ENCODE measurements around the gene GALNT13.

DNA sequence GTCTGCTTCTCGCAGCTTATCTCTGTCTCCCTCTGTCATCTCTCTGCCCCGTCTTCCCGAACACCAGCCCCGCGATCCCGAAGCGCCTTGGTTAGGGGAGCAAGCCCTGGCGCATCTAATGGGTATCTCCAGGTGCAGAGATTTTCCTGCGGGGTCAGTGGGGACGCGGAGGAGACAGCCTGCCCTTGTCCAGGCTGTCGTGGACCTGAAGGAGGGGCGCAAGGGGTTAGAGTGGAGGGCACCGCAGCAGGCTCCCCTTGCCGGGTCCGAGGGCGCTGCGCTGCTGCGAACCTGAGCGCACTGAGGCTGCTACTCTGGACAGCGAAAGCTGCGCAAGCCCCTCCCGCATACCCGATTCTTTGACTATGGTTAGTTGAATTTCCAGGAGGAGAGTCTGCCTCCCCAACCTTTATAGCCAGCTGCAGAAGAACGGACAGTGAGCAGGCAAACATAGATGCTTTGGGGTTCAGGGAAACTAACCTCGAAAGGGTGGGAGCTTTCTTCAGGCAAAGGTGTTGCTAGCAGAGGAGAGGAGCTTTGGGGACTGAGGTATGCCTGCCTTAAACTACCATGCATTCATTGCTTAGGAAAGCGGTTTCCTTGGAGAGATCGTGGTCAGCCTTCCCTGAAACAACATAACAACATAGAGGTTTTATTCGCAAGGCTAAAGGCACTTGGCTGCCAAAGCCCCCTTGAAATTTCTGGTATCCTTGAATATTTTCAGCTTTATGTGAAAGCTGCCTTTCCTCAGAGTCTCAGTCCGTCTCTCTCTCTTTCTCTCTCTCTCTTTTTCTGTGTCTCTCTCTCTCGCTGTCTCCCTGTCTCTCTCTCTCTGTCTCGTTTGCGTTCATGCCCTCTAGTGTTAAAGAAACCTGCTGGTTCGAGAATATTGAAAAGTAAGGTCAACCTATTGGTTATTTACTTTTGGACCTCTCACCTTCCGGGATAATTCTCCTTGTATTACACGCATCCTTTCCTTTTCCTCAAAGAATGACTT lies 1.6 kb downstream of the GALNT13 start:
- TF ChIP-seq, protein P1, sequence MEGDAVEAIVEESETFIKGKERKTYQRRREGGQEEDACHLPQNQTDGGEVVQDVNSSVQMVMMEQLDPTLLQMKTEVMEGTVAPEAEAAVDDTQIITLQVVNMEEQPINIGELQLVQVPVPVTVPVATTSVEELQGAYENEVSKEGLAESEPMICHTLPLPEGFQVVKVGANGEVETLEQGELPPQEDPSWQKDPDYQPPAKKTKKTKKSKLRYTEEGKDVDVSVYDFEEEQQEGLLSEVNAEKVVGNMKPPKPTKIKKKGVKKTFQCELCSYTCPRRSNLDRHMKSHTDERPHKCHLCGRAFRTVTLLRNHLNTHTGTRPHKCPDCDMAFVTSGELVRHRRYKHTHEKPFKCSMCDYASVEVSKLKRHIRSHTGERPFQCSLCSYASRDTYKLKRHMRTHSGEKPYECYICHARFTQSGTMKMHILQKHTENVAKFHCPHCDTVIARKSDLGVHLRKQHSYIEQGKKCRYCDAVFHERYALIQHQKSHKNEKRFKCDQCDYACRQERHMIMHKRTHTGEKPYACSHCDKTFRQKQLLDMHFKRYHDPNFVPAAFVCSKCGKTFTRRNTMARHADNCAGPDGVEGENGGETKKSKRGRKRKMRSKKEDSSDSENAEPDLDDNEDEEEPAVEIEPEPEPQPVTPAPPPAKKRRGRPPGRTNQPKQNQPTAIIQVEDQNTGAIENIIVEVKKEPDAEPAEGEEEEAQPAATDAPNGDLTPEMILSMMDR (IDR thresholded peaks at IDR 0.05): no peak
- no peak for TF ChIP-seq POLR2A (IDR thresholded peaks at IDR 0.05)

All from adrenal gland (tissue), 5 donors.